Caco-2 (cell line): Measurements from ENCODE around the gene ATXN7L3. TPM values are rescaled to one million over a fixed set of nuclear protein-coding genes. Genes with fewer than 3 reads are reported as not detected.
"Not testable (repeated sequence)": the region's sequence is repeated elsewhere in the genome, so short reads cannot be mapped to it uniquely, and the experiment has no call there.

Source experiments
- BruUV-seq: library from RNA; stranded (reverse); fragments of 400-500 nt; replicated peaks from 2 replicates; lab custom pipeline; 2021; lab: Mats Ljungman, UMichigan
- CTCF ChIA-PET: fragments of 300-600 bp; sonication (Branson Sonifier 250); formaldehyde crosslinking; loops from one replicate; lab custom pipeline; 2022; ENCODE audit warnings: antibody characterized with exemption; lab: Charles Lee
- POLR2A ChIA-PET: fragments of 300-600 bp; sonication (Branson Sonifier 250); formaldehyde crosslinking; loops from one replicate; lab custom pipeline; 2022; ENCODE audit warnings: antibody characterized with exemption; lab: Charles Lee
- DNase-seq, 2 experiments: peaks; one replicate each; pipeline versions ENCODE4 v3.0.0 to v3.0.0-alpha.2; 2020 to 2022
- H3K27me3 ChIP-seq: replicated peaks from 2 replicates; pipeline ENCODE4 v1.6.0; 2011; ENCODE audit warnings: low read length; ENCODE audit not compliant: control insufficient read depth, insufficient read depth
- H3K36me3 ChIP-seq: 2 replicates; pipeline ENCODE4 v1.5.1; 2011; ENCODE audit warnings: low read length; ENCODE audit not compliant: control insufficient read depth, insufficient read depth
- H3K4me1 ChIP-seq: fragments of 250-450 bp; sonication (Bioruptor Pico); 2 replicates; pipeline ENCODE4 v1.5.1; 2020; ENCODE audit warnings: mild to moderate bottlenecking
- H3K4me3 ChIP-seq: 2 replicates; pipeline ENCODE4 v1.5.1; 2011; ENCODE audit warnings: low read depth, mild to moderate bottlenecking, control low read depth, low read length
- H3K9me3 ChIP-seq: fragments of 250-450 bp; sonication (Bioruptor Pico); 2 replicates; pipeline ENCODE4 v1.5.1; 2020; ENCODE audit warnings: mild to moderate bottlenecking, moderate library complexity
- H3K27ac Mint-ChIP-seq: one replicate; pipeline ENCODE4 v1.8.0; 2022; ENCODE audit warnings: mixed read lengths; ENCODE audit not compliant: unreplicated experiment
- H3K27me3 Mint-ChIP-seq: one replicate; pipeline ENCODE4 v1.8.0; 2022; ENCODE audit warnings: mixed read lengths; ENCODE audit not compliant: insufficient read depth, unreplicated experiment
- H3K36me3 Mint-ChIP-seq: one replicate; pipeline ENCODE4 v1.8.0; 2022; ENCODE audit warnings: mild to moderate bottlenecking, mixed read lengths; ENCODE audit not compliant: insufficient read depth, unreplicated experiment
- H3K4me1 Mint-ChIP-seq: one replicate; pipeline ENCODE4 v1.8.0; 2022; ENCODE audit warnings: low read depth, mixed read lengths; ENCODE audit not compliant: unreplicated experiment
- H3K4me3 Mint-ChIP-seq: one replicate; pipeline ENCODE4 v1.8.0; 2022; ENCODE audit warnings: mild to moderate bottlenecking, moderate library complexity, mixed read lengths; ENCODE audit not compliant: unreplicated experiment
- H3K9me3 Mint-ChIP-seq: one replicate; pipeline ENCODE4 v1.8.0; 2022; ENCODE audit warnings: mixed read lengths; ENCODE audit not compliant: unreplicated experiment
- intact Hi-C: fragments of 100-400 bp; cut with micrococcal nuclease; formaldehyde crosslinking; loops from one replicate; pipeline ENCODE4 v1.10.0; 2022; ENCODE audit not compliant: unreplicated experiment
- total RNA-seq: library from RNA; stranded (reverse); gene quantifications from 2 replicates; pipeline ENCODE4 v1.2.3, GENCODE V29; 2022
- TF ChIP-seq, protein P1 (sequence below), 2 experiments: fragments of 200-600 bp in 1 of 2; IDR thresholded peaks; 1 replicate in 1 of 2; 2 replicates in 1 of 2; pipeline versions ENCODE4 v1.5.1 to v1.8.0; 2011 to 2022; ENCODE audit warnings: antibody characterized with exemption in 1 of 2, control low read depth in 1 of 2, inconsistent platforms in 1 of 2, low read depth in 1 of 2, low read length in 1 of 2, mild to moderate bottlenecking in 1 of 2, moderate library complexity in 1 of 2; ENCODE audit not compliant: insufficient read depth in 1 of 2, severe bottlenecking in 1 of 2, unreplicated experiment in 1 of 2

The ATXN7L3 gene
- total RNA-seq, 1 experiment from 2014 or later = 92.0 TPM

DNA sequence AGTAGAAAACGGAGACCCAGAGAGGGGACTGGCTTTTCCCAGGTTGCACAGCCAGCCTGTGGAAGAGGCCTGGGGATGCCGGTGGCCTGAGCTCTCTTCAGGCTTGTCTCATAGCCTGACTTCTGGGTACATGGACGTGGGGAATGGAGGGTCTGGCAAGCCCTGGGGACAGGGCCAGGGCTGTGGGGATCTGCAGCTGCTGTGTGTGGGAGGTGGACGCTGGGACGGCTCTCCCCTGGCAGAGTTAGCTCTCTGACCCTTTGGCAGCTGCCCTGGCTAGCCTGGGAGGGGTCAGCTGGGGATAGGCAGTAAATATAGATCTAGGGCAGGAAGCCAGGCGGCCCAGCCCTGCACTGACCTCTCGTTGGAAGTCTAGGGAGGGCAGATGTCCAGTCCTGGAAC is 47.8 kb upstream of the ATXN7L3 start:
- H3K4me3 Mint-ChIP-seq = no peak overlapping the region
- TF ChIP-seq, protein P1, sequence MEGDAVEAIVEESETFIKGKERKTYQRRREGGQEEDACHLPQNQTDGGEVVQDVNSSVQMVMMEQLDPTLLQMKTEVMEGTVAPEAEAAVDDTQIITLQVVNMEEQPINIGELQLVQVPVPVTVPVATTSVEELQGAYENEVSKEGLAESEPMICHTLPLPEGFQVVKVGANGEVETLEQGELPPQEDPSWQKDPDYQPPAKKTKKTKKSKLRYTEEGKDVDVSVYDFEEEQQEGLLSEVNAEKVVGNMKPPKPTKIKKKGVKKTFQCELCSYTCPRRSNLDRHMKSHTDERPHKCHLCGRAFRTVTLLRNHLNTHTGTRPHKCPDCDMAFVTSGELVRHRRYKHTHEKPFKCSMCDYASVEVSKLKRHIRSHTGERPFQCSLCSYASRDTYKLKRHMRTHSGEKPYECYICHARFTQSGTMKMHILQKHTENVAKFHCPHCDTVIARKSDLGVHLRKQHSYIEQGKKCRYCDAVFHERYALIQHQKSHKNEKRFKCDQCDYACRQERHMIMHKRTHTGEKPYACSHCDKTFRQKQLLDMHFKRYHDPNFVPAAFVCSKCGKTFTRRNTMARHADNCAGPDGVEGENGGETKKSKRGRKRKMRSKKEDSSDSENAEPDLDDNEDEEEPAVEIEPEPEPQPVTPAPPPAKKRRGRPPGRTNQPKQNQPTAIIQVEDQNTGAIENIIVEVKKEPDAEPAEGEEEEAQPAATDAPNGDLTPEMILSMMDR (IDR thresholded peaks at IDR 0.05; ENCODE audit: insufficient read depth in 1 of 2, low read depth in 1 of 2, low read length in 1 of 2, severe bottlenecking in 1 of 2, unreplicated experiment in 1 of 2) = no peak
- no peaks in the 10 kb centered on the region for H3K27me3 Mint-ChIP-seq
- no peaks in the 10 kb centered on the region for H3K9me3 Mint-ChIP-seq
- H3K27ac Mint-ChIP-seq = no peak overlapping the region
- ChIA-PET POLR2A (no interaction called here), CTCF (no interaction called here)
- intact Hi-C loops = no loop called here
- BruUV-seq = no TSS peak
- Histone ChIP-seq H3K27me3 (no peaks in the 10 kb centered on the region), H3K9me3 (no peaks in the 10 kb centered on the region), H3K4me1 (0 out of 2 replicates have a peak, but pooled peaks cover 3% of the 10 kb centered on the region), H3K36me3 (no peaks in the 10 kb centered on the region), H3K4me3 (no peak overlapping the region)
- DNase-seq = no peak
- H3K36me3 Mint-ChIP-seq = no peaks in the 10 kb centered on the region
- peaks cover 7% of the 10 kb centered on the region for H3K4me1 Mint-ChIP-seq

DNA sequence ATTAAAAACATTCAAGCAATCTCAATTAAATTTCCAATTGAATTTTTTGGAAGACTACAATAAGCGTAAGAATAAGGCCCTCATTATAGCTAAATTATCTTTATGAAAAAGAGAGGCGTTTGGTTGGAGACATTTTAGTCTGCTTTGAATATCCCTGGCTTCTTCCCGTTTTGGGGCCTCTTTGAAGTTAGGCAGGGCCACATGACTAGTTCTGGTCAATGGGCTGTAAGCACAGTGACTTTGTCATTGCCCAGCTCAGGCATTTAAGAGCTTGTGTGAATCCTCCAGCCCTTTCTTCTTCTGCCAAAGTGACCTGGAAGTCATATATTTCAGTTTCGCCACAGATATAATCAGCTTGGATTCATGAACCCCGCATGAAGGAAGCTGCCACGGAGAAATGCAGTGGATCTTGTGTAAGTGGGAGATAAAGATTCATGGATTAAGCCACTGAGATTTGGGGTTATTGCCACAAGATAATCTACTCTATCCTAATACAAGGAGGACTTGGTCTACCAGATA is 41.5 kb upstream of the ATXN7L3 start:
- H3K36me3 ChIP-seq = no peaks in the 10 kb centered on the region
- no peaks in the 10 kb centered on the region for H3K9me3 Mint-ChIP-seq
- BruUV-seq = no TSS peak
- no peak overlapping the region for H3K4me3 ChIP-seq
- ChIA-PET POLR2A (no interaction called here), CTCF (interaction anchor here (0.6 to 0.7 kb wide), 2 partner anchors 15 to 909 kb away, joined by 5 to 6 read pairs; no protein-coding TSS in a partner anchor)
- no peak overlapping the region for H3K27ac Mint-ChIP-seq
- TF ChIP-seq, protein P1 (IDR thresholded peaks at IDR 0.05; ENCODE audit: insufficient read depth in 1 of 2, low read depth in 1 of 2, low read length in 1 of 2, severe bottlenecking in 1 of 2, unreplicated experiment in 1 of 2) = no peak
- no peaks in the 10 kb centered on the region for H3K27me3 ChIP-seq
- 0 out of 2 replicates have a peak, but pooled peaks cover 2% of the 10 kb centered on the region for H3K4me1 ChIP-seq
- no peaks in the 10 kb centered on the region for H3K36me3 Mint-ChIP-seq
- H3K4me1 Mint-ChIP-seq = peaks cover 5% of the 10 kb centered on the region
- DNase-seq = no peak
- no peaks in the 10 kb centered on the region for H3K9me3 ChIP-seq
- no peaks in the 10 kb centered on the region for H3K27me3 Mint-ChIP-seq
- no peak overlapping the region for H3K4me3 Mint-ChIP-seq
- intact Hi-C loops = no loop called here

- H3K4me3 Mint-ChIP-seq, DNase-seq, H3K4me3 ChIP-seq, H3K36me3 Mint-ChIP-seq, CTCF ChIA-PET, BruUV-seq, H3K4me1 Mint-ChIP-seq, H3K36me3 ChIP-seq, H3K9me3 ChIP-seq, H3K4me1 ChIP-seq, H3K9me3 Mint-ChIP-seq, H3K27me3 Mint-ChIP-seq, H3K27me3 ChIP-seq, POLR2A ChIA-PET, intact Hi-C loops, H3K27ac Mint-ChIP-seq: not testable (repeated sequence)
These were observed 38.2 kb upstream of the ATXN7L3 start for GRCh38 chr17:44237886-44238285.
